Endodermal cell (in vitro differentiated cells): ENCODE data around the gene CDHR3. TPM values are rescaled to one million over a fixed set of nuclear protein-coding genes. Genes with fewer than 3 reads are reported as not detected.

Experiments used
- DNase-seq: peaks from one replicate; pipeline ENCODE4 v3.0.0-alpha.2; 2017
- H3K27ac ChIP-seq: 2 replicates; pipeline ENCODE4 v1.5.1; 2013; ENCODE audit warnings: mild to moderate bottlenecking, low read depth, low read length, moderate library complexity
- H3K27me3 ChIP-seq: 2 replicates; pipeline ENCODE4 v1.6.1; 2013; ENCODE audit warnings: mild to moderate bottlenecking, low read length, moderate library complexity; ENCODE audit not compliant: insufficient read depth, control insufficient read depth, poor library complexity, severe bottlenecking
- H3K36me3 ChIP-seq: 2 replicates; pipeline ENCODE4 v1.7.0; 2013; ENCODE audit warnings: mild to moderate bottlenecking, low read length, moderate library complexity; ENCODE audit not compliant: control insufficient read depth, insufficient read depth
- H3K4me1 ChIP-seq: one replicate; pipeline ENCODE4 v1.7.0; 2013; ENCODE audit warnings: low read length; ENCODE audit not compliant: control insufficient read depth, insufficient read depth
- H3K4me3 ChIP-seq: 2 replicates; pipeline ENCODE4 v1.5.1; 2013; ENCODE audit warnings: mild to moderate bottlenecking, low read length, moderate library complexity
- H3K9ac ChIP-seq: 2 replicates; pipeline ENCODE4 v1.6.1; 2013; ENCODE audit warnings: mild to moderate bottlenecking, low read length, moderate library complexity; ENCODE audit not compliant: poor library complexity, severe bottlenecking; ENCODE audit errors: extremely low read depth
- H3K9me3 ChIP-seq: 2 replicates; pipeline ENCODE4 v1.6.1; 2013; ENCODE audit warnings: mild to moderate bottlenecking, low read length, moderate library complexity; ENCODE audit not compliant: control insufficient read depth
- H3K27ac Mint-ChIP-seq: 2 replicates; pipeline ENCODE4 v1.8.0; 2020; ENCODE audit warnings: mixed read lengths
- H3K27me3 Mint-ChIP-seq: 2 replicates; pipeline ENCODE4 v1.8.0; 2021; ENCODE audit warnings: mild to moderate bottlenecking, mixed read lengths; ENCODE audit not compliant: insufficient read depth
- H3K36me3 Mint-ChIP-seq: 2 replicates; pipeline ENCODE4 v1.8.0; 2020; ENCODE audit warnings: low read depth, mixed read lengths
- H3K4me1 Mint-ChIP-seq: 2 replicates; pipeline ENCODE4 v1.8.0; 2020; ENCODE audit warnings: mixed read lengths
- H3K4me3 Mint-ChIP-seq: 2 replicates; pipeline ENCODE4 v1.8.0; 2020; ENCODE audit warnings: mild to moderate bottlenecking, moderate library complexity, mixed read lengths
- H3K9me3 Mint-ChIP-seq: 2 replicates; pipeline ENCODE4 v1.8.0; 2020; ENCODE audit warnings: mild to moderate bottlenecking, mixed read lengths
- WGBS, 2 experiments: methylation state at CpG; one replicate each; pipeline versions ENCODE4 v1.1.5 to v1.1.7; 2013; ENCODE audit warnings: missing lambda C conversion rate in 2 of 2, mixed read lengths in 1 of 2; ENCODE audit not compliant: insufficient coverage in 1 of 2, insufficient read length in 1 of 2; 5-methylcytosine and 5-hydroxymethylcytosine counted together
- total RNA-seq, 2 donors: library from RNA; stranded (reverse); fragmentation: NEBNext Ultra II Directional in 1 of 2; extraction: Animal tissue kit (Norgen Biotek cat#: 25700) in 1 of 2; gene quantifications; 2 replicates in 1 of 2; 3 replicates in 1 of 2; pipeline ENCODE4 v1.2.1, GENCODE V29; 2021
- TF ChIP-seq, protein P1 (sequence below): fragments of 200-600 bp; sonication (generic); conservative IDR thresholded peaks from 2 replicates; pipeline ENCODE4 v1.5.0; 2021; ENCODE audit warnings: antibody characterized with exemption, mild to moderate bottlenecking

The CDHR3 gene
- total RNA-seq, 2 donors from 2014 or later: 7.5 to 16.1 TPM

DNA sequence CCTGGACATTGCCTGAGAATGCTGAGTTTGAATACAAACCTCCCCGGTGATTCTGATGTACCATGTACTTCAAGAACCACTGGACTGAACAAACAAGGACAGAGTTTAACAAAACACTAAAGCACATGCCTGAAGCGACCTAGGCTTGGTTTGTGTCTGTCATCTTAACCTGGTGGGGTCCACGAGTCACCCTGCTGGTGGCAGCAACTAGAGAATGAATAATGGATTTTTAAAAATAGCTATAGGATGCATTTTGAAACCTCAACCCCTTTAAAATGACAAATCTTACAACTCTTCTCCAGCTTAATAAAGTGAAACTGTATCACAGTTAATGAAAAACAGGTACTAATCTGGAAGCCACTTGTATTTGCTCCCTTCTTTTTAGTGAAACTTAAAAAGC lies 25.2 kb downstream of the CDHR3 start:
- H3K27me3 ChIP-seq: no peaks in the 10 kb centered on the region
- Mint-ChIP-seq H3K4me3 (no peak overlapping the region), H3K9me3 (no peaks in the 10 kb centered on the region), H3K36me3 (no peaks in the 10 kb centered on the region), H3K4me1 (peaks cover 36% of the 10 kb centered on the region), H3K27me3 (no peaks in the 10 kb centered on the region), H3K27ac (no peak overlapping the region)
- no peak overlapping the region for H3K9ac ChIP-seq
- 82 to 100% methylated on average over 1 to 3 of the region's 3 CpGs for WGBS, 2 experiments
- no peaks in the 10 kb centered on the region for H3K36me3 ChIP-seq
- H3K27ac ChIP-seq: no peak overlapping the region
- no peaks in the 10 kb centered on the region for H3K9me3 ChIP-seq
- TF ChIP-seq, protein P1, sequence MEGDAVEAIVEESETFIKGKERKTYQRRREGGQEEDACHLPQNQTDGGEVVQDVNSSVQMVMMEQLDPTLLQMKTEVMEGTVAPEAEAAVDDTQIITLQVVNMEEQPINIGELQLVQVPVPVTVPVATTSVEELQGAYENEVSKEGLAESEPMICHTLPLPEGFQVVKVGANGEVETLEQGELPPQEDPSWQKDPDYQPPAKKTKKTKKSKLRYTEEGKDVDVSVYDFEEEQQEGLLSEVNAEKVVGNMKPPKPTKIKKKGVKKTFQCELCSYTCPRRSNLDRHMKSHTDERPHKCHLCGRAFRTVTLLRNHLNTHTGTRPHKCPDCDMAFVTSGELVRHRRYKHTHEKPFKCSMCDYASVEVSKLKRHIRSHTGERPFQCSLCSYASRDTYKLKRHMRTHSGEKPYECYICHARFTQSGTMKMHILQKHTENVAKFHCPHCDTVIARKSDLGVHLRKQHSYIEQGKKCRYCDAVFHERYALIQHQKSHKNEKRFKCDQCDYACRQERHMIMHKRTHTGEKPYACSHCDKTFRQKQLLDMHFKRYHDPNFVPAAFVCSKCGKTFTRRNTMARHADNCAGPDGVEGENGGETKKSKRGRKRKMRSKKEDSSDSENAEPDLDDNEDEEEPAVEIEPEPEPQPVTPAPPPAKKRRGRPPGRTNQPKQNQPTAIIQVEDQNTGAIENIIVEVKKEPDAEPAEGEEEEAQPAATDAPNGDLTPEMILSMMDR: no peak
- H3K4me1 ChIP-seq: peaks cover 9% of the 10 kb centered on the region
- DNase-seq: no peak
- H3K4me3 ChIP-seq: no peak overlapping the region

DNA sequence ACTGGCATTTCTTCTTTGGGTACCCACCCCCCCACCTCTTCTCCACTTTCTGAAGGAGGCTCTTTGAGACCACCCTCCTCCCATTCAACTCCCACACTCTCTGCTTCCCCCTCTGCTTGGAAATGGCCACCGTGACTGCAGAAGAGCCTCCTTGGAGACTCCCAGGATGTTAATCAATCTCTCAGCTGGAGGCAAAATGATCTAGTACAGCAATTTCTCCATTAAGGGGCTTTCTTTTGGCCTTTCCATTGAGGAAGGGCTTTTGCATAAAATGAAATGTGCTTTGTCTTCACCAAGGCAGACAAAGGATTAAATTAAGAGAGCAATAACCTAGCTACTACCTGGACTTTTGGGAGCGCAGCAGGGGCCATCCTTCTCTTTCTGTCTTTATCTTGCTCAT lies 26.1 kb downstream of the CDHR3 start:
- peaks cover 9% of the 10 kb centered on the region for H3K4me1 ChIP-seq
- H3K36me3 ChIP-seq: no peaks in the 10 kb centered on the region
- peaks cover 36% of the 10 kb centered on the region for H3K4me1 Mint-ChIP-seq
- TF ChIP-seq, protein P1: no peak
- H3K27me3 Mint-ChIP-seq: no peaks in the 10 kb centered on the region
- 53 to 80% methylated on average over 1 to 2 of the region's 2 CpGs for WGBS, 2 experiments
- H3K27ac Mint-ChIP-seq: no peak overlapping the region
- no peaks in the 10 kb centered on the region for H3K36me3 Mint-ChIP-seq
- DNase-seq: no peak
- no peak overlapping the region for H3K9ac ChIP-seq
- H3K27ac ChIP-seq: no peak overlapping the region
- no peaks in the 10 kb centered on the region for H3K9me3 Mint-ChIP-seq
- no peak overlapping the region for H3K4me3 ChIP-seq
- H3K9me3 ChIP-seq: no peaks in the 10 kb centered on the region
- no peaks in the 10 kb centered on the region for H3K27me3 ChIP-seq
- H3K4me3 Mint-ChIP-seq: no peak overlapping the region

DNA sequence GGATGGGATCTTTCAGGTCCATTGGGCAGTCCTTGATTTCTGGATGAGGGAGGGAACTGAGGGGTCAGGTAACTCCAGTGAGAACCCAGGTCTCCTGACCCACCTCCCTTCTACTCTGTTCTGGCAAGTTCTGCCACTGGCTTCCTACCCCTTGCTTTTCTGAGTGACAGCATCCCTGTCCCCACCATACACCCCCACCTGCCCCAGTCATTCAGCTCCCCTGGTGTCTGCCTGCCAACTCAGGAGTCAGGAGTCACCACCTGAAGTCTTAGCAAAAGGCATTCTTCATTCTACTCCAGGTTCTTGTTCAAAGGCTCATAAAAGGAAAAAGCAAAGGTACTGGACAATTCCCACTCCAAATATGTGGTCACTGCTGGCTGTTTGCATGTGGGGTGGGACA lies 26.6 kb downstream of the CDHR3 start:
- H3K4me1 ChIP-seq: peaks cover 9% of the 10 kb centered on the region
- Mint-ChIP-seq H3K4me1 (peaks cover 36% of the 10 kb centered on the region), H3K27ac (no peak overlapping the region), H3K4me3 (no peak overlapping the region), H3K27me3 (no peaks in the 10 kb centered on the region), H3K36me3 (no peaks in the 10 kb centered on the region), H3K9me3 (no peaks in the 10 kb centered on the region)
- H3K9me3 ChIP-seq: no peaks in the 10 kb centered on the region
- H3K36me3 ChIP-seq: no peaks in the 10 kb centered on the region
- no peak for DNase-seq
- H3K27me3 ChIP-seq: no peaks in the 10 kb centered on the region
- H3K9ac ChIP-seq: no peak overlapping the region
- TF ChIP-seq, protein P1: no peak
- no peak overlapping the region for H3K4me3 ChIP-seq
- no peak overlapping the region for H3K27ac ChIP-seq
